ENCODE measurements around the gene FBRS. TPM values are rescaled to one million over a fixed set of nuclear protein-coding genes. Genes with fewer than 3 reads are reported as not detected.
A peak's percentile ranks its signal among the peaks of the same experiment; 100 is the strongest.

The FBRS gene
- total and polyA plus RNA-seq, 2 of the 13 experiments (the other 11 are each of a cell fraction or from before 2014, with no cell fraction given): 13.7 to 16.2 TPM

GRCh38 chr16:30609926-30610839, 48.0 kb upstream of the FBRS start, which contains the start of gene ZNF689 (continued):
- TF ChIP-seq JARID2 (CRISPR knock-in tag; IDR thresholded peaks at IDR 0.05; ENCODE audit: insufficient replicate concordance): peak; percentile 52
- peak; percentile 91; the same call in 1 of the 2 replicates for TF ChIP-seq AKNA (CRISPR knock-in tag; IDR thresholded peaks at IDR 0.05; ENCODE audit: borderline replicate concordance)
- TF ChIP-seq BRCA1 (CRISPR knock-in tag; IDR thresholded peaks at IDR 0.05): peak; percentile 93
- TF ChIP-seq ZNF20 (CRISPR knock-in tag; IDR thresholded peaks at IDR 0.05): peak; percentile 91; the same call in 1 of the 2 replicates
- TF ChIP-seq, protein P1, sequence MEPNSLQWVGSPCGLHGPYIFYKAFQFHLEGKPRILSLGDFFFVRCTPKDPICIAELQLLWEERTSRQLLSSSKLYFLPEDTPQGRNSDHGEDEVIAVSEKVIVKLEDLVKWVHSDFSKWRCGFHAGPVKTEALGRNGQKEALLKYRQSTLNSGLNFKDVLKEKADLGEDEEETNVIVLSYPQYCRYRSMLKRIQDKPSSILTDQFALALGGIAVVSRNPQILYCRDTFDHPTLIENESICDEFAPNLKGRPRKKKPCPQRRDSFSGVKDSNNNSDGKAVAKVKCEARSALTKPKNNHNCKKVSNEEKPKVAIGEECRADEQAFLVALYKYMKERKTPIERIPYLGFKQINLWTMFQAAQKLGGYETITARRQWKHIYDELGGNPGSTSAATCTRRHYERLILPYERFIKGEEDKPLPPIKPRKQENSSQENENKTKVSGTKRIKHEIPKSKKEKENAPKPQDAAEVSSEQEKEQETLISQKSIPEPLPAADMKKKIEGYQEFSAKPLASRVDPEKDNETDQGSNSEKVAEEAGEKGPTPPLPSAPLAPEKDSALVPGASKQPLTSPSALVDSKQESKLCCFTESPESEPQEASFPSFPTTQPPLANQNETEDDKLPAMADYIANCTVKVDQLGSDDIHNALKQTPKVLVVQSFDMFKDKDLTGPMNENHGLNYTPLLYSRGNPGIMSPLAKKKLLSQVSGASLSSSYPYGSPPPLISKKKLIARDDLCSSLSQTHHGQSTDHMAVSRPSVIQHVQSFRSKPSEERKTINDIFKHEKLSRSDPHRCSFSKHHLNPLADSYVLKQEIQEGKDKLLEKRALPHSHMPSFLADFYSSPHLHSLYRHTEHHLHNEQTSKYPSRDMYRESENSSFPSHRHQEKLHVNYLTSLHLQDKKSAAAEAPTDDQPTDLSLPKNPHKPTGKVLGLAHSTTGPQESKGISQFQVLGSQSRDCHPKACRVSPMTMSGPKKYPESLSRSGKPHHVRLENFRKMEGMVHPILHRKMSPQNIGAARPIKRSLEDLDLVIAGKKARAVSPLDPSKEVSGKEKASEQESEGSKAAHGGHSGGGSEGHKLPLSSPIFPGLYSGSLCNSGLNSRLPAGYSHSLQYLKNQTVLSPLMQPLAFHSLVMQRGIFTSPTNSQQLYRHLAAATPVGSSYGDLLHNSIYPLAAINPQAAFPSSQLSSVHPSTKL (CRISPR knock-in tag; IDR thresholded peaks at IDR 0.05): peak; percentile 78
- TF ChIP-seq, protein P2, sequence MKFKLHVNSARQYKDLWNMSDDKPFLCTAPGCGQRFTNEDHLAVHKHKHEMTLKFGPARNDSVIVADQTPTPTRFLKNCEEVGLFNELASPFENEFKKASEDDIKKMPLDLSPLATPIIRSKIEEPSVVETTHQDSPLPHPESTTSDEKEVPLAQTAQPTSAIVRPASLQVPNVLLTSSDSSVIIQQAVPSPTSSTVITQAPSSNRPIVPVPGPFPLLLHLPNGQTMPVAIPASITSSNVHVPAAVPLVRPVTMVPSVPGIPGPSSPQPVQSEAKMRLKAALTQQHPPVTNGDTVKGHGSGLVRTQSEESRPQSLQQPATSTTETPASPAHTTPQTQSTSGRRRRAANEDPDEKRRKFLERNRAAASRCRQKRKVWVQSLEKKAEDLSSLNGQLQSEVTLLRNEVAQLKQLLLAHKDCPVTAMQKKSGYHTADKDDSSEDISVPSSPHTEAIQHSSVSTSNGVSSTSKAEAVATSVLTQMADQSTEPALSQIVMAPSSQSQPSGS (CRISPR knock-in tag; IDR thresholded peaks at IDR 0.05): peak; percentile 90
- TF ChIP-seq, protein P3, sequence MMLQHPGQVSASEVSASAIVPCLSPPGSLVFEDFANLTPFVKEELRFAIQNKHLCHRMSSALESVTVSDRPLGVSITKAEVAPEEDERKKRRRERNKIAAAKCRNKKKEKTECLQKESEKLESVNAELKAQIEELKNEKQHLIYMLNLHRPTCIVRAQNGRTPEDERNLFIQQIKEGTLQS (CRISPR knock-in tag; IDR thresholded peaks at IDR 0.05): no peak; the same call in 1 of the 2 replicates
- TF ChIP-seq, protein P4, sequence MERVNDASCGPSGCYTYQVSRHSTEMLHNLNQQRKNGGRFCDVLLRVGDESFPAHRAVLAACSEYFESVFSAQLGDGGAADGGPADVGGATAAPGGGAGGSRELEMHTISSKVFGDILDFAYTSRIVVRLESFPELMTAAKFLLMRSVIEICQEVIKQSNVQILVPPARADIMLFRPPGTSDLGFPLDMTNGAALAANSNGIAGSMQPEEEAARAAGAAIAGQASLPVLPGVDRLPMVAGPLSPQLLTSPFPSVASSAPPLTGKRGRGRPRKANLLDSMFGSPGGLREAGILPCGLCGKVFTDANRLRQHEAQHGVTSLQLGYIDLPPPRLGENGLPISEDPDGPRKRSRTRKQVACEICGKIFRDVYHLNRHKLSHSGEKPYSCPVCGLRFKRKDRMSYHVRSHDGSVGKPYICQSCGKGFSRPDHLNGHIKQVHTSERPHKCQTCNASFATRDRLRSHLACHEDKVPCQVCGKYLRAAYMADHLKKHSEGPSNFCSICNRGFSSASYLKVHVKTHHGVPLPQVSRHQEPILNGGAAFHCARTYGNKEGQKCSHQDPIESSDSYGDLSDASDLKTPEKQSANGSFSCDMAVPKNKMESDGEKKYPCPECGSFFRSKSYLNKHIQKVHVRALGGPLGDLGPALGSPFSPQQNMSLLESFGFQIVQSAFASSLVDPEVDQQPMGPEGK (CRISPR knock-in tag; IDR thresholded peaks at IDR 0.05): 0 out of 2 replicates have a peak, but pooled peaks have one; percentile 27
- peak; percentile 83; the same call in 1 of the 2 replicates for TF ChIP-seq ZNF235 (CRISPR knock-in tag; IDR thresholded peaks at IDR 0.05; ENCODE audit: borderline replicate concordance)
- TF ChIP-seq RBM22 (optimal IDR thresholded peaks at IDR 0.05; ENCODE audit: low read length): peak; percentile 65
- peak; percentile 47 for TF ChIP-seq SKI (IDR thresholded peaks at IDR 0.05; ENCODE audit: partially characterized antibody)
- TF ChIP-seq ZNF343 (CRISPR knock-in tag; IDR thresholded peaks at IDR 0.05): peak; percentile 95; the same call in 1 of the 2 replicates
